Measurements from ENCODE around the gene LTBP1.
A peak's percentile ranks its signal among the peaks of the same experiment; 100 is the strongest.

LTBP1 gene

DNA sequence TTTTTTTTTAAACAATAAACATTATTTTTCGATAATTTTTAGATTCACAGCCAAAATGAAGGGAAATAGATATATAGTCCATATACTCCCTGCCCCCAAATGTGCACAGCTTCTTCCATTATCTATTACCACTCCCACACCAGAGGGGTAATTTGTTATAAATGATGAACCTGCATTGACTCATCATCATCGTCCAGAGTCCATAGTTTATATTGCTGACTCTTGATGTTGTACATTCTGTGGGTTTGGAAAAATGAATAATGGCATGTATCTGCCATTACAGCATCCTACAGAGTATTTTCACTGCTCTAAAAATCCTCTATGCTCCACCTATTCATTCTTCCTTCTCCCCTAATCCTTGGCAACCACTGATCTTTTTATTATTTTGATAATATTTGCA lies 121.5 kb downstream of the LTBP1 start:
- no peak for DNase-seq (ENCODE audit: low read depth, low spot score)
- TF ChIP-seq, protein P1, sequence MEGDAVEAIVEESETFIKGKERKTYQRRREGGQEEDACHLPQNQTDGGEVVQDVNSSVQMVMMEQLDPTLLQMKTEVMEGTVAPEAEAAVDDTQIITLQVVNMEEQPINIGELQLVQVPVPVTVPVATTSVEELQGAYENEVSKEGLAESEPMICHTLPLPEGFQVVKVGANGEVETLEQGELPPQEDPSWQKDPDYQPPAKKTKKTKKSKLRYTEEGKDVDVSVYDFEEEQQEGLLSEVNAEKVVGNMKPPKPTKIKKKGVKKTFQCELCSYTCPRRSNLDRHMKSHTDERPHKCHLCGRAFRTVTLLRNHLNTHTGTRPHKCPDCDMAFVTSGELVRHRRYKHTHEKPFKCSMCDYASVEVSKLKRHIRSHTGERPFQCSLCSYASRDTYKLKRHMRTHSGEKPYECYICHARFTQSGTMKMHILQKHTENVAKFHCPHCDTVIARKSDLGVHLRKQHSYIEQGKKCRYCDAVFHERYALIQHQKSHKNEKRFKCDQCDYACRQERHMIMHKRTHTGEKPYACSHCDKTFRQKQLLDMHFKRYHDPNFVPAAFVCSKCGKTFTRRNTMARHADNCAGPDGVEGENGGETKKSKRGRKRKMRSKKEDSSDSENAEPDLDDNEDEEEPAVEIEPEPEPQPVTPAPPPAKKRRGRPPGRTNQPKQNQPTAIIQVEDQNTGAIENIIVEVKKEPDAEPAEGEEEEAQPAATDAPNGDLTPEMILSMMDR (IDR thresholded peaks at IDR 0.05; ENCODE audit: insufficient read depth, low read length, missing control alignments) = no peak
- no peak overlapping the region for H3K4me3 ChIP-seq (ENCODE audit: low read depth, low read length)
- POLR2A ChIA-PET = no interaction called here
- CTCF ChIA-PET = no interaction called here

DNA sequence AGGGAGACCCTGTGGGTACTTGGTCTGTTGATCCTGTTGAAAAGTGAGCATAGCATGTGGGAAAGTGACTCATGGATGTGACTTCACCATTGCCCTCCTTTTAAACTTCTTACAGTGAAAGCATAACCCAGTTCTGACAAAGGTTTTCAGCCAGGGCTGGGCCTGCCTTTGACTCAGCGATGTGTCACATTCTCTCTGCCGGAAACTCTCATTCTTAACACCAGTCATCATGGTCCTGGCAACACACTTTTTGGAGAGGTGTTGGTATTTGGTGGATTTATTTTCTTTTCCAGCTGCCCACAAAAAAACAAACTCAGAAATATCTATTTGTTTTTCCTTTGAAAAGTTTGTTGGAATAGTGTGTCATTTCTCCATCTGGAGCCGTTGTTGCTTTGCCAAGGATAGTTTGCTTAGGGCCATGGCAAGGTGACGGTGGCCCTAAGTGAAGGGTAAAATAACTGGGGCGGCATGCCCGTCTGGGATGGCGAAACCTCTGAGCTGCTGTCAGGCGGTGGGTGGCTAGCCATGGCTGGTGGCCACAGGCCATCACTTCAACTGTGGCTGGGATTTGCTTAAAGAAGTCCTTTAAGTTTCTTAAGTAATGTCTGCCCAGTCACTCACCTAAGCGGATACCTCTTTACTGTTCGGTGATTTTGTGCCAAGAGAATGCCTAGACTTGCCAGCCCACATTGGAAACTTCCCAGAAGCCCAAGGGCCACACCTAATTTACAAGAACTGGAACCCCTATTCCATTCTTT lies 123.3 kb downstream of the LTBP1 start:
- ChIA-PET POLR2A (interaction anchor here (0.8 to 1.1 kb wide), 2 partner anchors 13 to 47 kb away, joined by 3 to 5 read pairs; no protein-coding TSS in a partner anchor), CTCF (interaction anchor here (1.6 kb wide), 1 partner anchor 36 kb away, joined by 4 read pairs; no protein-coding TSS in a partner anchor)
- DNase-seq (ENCODE audit: low read depth, low spot score) = peak; percentile 92
- no peak overlapping the region; the same call in 1 of the 2 replicates for H3K4me3 ChIP-seq (ENCODE audit: low read depth, low read length)
- TF ChIP-seq, protein P1 (IDR thresholded peaks at IDR 0.05; ENCODE audit: insufficient read depth, low read length, missing control alignments) = no peak

DNA sequence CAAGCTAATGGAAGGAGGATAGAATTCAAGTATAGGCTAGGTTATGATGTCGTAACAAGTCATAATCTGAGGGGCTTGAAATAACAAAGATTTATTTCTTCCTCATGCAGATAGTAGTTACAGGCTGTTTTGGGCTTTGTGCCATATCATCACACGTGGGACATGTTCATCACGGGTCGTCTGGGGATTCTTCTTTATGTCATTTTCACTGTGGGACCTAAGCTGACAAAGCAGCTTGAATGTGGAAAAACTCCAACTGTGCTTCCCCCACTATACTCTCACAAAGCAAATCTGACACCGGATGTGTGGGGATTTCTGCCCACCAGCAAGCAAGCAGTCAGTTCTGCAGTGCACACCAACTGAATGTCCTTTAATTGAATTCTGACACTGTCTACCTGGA lies 124.8 kb downstream of the LTBP1 start:
- no peak overlapping the region for H3K4me3 ChIP-seq (ENCODE audit: low read depth, low read length)
- CTCF ChIA-PET = interaction anchor here (1.0 kb wide), 1 partner anchor 298 kb away, joined by 3 read pairs; no protein-coding TSS in a partner anchor
- POLR2A ChIA-PET = interaction anchor here (0.6 kb wide), 1 partner anchor 63 kb away, joined by 3 read pairs; no protein-coding TSS in a partner anchor
- TF ChIP-seq, protein P1 (IDR thresholded peaks at IDR 0.05; ENCODE audit: insufficient read depth, low read length, missing control alignments) = no peak
- DNase-seq (ENCODE audit: low read depth, low spot score) = no peak

GRCh38 chr2:33072614-33073013 lies 125.9 kb downstream of the LTBP1 start:
- CTCF ChIA-PET = no interaction called here
- POLR2A ChIA-PET = interaction anchor here (0.7 kb wide), 1 partner anchor 158 kb away, joined by 3 read pairs; no protein-coding TSS in a partner anchor
- no peak overlapping the region for H3K4me3 ChIP-seq (ENCODE audit: low read depth, low read length)
- no peak for DNase-seq (ENCODE audit: low read depth, low spot score)
- TF ChIP-seq, protein P1 (IDR thresholded peaks at IDR 0.05; ENCODE audit: insufficient read depth, low read length, missing control alignments) = no peak

DNA sequence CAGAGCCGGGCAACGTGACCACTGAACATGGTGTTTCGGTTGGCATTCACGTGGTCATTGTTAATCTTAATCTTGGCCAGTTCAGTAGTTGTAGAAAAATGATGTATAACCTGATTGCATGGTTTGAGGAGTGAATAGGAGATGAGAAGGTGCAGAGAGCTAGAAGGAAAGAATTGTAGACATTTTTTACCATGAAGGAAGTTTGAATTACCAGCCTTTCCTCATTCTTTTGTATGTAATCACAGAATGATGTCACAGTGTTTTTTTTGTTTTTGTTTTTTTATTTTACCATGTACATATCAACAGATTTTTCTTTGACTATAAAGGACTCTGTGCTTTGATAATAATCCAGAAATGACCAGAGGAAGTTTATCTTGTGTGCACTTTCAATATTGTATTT lies 126.3 kb downstream of the LTBP1 start:
- TF ChIP-seq, protein P1 (IDR thresholded peaks at IDR 0.05; ENCODE audit: insufficient read depth, low read length, missing control alignments) = no peak
- ChIA-PET CTCF (no interaction called here), POLR2A (interaction anchor here (0.7 kb wide), 1 partner anchor 158 kb away, joined by 3 read pairs; no protein-coding TSS in a partner anchor)
- no peak overlapping the region for H3K4me3 ChIP-seq (ENCODE audit: low read depth, low read length)
- DNase-seq (ENCODE audit: low read depth, low spot score) = no peak

DNA sequence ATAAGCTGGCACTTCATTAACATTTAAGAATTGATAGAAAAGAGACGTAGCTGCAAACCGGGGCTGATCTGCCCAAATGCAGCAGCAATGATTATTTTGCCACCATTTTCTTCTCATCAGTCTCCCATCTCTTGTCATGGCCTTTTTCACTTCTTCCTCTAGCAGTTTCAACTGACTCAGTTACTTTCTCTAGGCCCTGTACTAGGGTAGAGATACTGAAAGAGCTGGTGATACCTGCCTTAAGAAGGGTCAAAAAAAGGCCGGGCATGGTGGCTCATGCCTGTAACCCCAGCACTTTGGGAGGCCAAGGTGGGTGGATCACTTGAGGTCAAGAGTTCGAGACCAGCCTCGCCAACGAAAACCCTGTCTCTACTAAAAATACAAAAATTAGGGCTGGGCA lies 127.4 kb downstream of the LTBP1 start:
- DNase-seq (ENCODE audit: low read depth, low spot score) = no peak
- H3K4me3 ChIP-seq (ENCODE audit: low read depth, low read length) = no peak overlapping the region
- TF ChIP-seq, protein P1 (IDR thresholded peaks at IDR 0.05; ENCODE audit: insufficient read depth, low read length, missing control alignments) = no peak
- CTCF ChIA-PET = no interaction called here
- POLR2A ChIA-PET = no interaction called here
